Psoas muscle (tissue), 7 donors: ENCODE data around the gene NEK3. TPM values are rescaled to one million over a fixed set of nuclear protein-coding genes. Genes with fewer than 3 reads are reported as not detected.

Experiments used
- polyA plus RNA-seq, 3 donors: library from polyadenylated mRNA; stranded (reverse); fragments of 200-250 nt; gene quantifications; one replicate each; pipeline ENCODE4 v1.2.3, GENCODE V29; 2013
- total RNA-seq, 4 donors: library from RNA; stranded (reverse); fragmentation: NEBNext Ultra II Directional in 2 of 4; extraction: Animal tissue kit (Norgen Biotek cat#: 25700) in 2 of 4; gene quantifications; one replicate each; pipeline versions ENCODE4 v1.2.1 to v1.2.4, GENCODE V29; 2021 to 2023
- donor health status: healthy with polysubstance abuse.
- donor health status: DM: no; HTN: no; CAD: no; lungs with moderate emphysema.
- donor health status: Bipolar disorder and iron deficiency.
- donor health status: healthy.
- donor health status: DM: no; HTN: no; CAD: no.
- donor health status: DM: no; HTN: no; CAD: no.
- donor health status: DM: yes; HTN: yes; CAD: no.

The NEK3 gene
- total and polyA plus RNA-seq, 7 donors: 3.1 to 5.3 (median 4.7) TPM

Other genes starting within 250 kb of the NEK3 start
- gene ATP7B, start 148.1 kb downstream of the NEK3 start, total RNA-seq: 1 to 10 TPM; 1.3 to 3.5 (median 2.1) TPM
- gene ATP7B, start 148.1 kb downstream of the NEK3 start, polyA plus RNA-seq: 1 to 10 TPM in 1 of 3 donors, under 1 TPM in 2; 0.72 to 1.1 (median 0.90) TPM
- gene ALG11, start 147.2 kb downstream of the NEK3 start, total RNA-seq: 10 to 100 TPM; 11.4 to 17.9 (median 16.0) TPM
- gene ALG11, start 147.2 kb downstream of the NEK3 start, polyA plus RNA-seq: 10 to 100 TPM in 1 of 3 donors, 1 to 10 TPM in 2; 2.6 to 17.0 (median 4.2) TPM
- gene UTP14C, start 134.9 kb downstream of the NEK3 start, total RNA-seq: 10 to 100 TPM in 1 of 4 donors, 1 to 10 TPM in 3; 7.8 to 10.1 (median 9.1) TPM
- gene UTP14C, start 134.9 kb downstream of the NEK3 start, polyA plus RNA-seq: 10 to 100 TPM in 1 of 3 donors, 1 to 10 TPM in 2; 5.0 to 10.9 (median 7.7) TPM
- gene NEK5, start 30.5 kb downstream of the NEK3 start, total RNA-seq: under 1 TPM in 1 of 4 donors, not detected in 3; 0.48 TPM
- under 1 TPM in 2 of 3 donors, not detected in 1; 0.03 to 0.05 TPM for gene NEK5, start 30.5 kb downstream of the NEK3 start, polyA plus RNA-seq
- 1 to 10 TPM; 2.5 to 5.6 (median 4.5) TPM for gene THSD1, start 246.6 kb upstream of the NEK3 start, total RNA-seq
- 1 to 10 TPM; 2.0 to 3.2 (median 2.5) TPM for gene THSD1, start 246.6 kb upstream of the NEK3 start, polyA plus RNA-seq